CD14-positive monocyte (primary cell): ENCODE data around the gene EIPR1. TPM values are rescaled to one million over a fixed set of nuclear protein-coding genes. Genes with fewer than 3 reads are reported as not detected.

Experiments
- DNase-seq, 3 donors: peaks; one replicate each; pipeline ENCODE4 v3.0.0-alpha.2; 2011 to 2022
- H2AFZ ChIP-seq: 2 replicates; pipeline ENCODE4 v1.6.0; 2012; ENCODE audit warnings: mild to moderate bottlenecking, low read depth, low read length, inconsistent platforms; ENCODE audit not compliant: insufficient read depth, poor library complexity, severe bottlenecking
- H3K27ac ChIP-seq, 2 donors: 1 replicate in 1 of 2; 2 replicates in 1 of 2; pipeline ENCODE4 v1.5.1; 2012 to 2013; ENCODE audit warnings: low read length in 2 of 2, control low read depth in 1 of 2, inconsistent platforms in 1 of 2, low read depth in 1 of 2, mild to moderate bottlenecking in 1 of 2
- H3K27me3 ChIP-seq, 2 donors: one replicate each; pipeline versions ENCODE4 v1.6.0 to v1.6.1; 2011 to 2013; ENCODE audit warnings: low read length in 2 of 2; ENCODE audit not compliant: control insufficient read depth in 2 of 2, insufficient read depth in 2 of 2
- H3K36me3 ChIP-seq, 2 donors: replicated peaks in 1 of 2; 1 replicate in 1 of 2; 2 replicates in 1 of 2; pipeline versions ENCODE4 v1.5.1 to v1.6.1; 2012 to 2013; ENCODE audit warnings: low read length in 2 of 2, control low read depth in 1 of 2, inconsistent platforms in 1 of 2, mild to moderate bottlenecking in 1 of 2; ENCODE audit not compliant: insufficient read depth in 2 of 2, control insufficient read depth in 1 of 2
- H3K4me1 ChIP-seq, 2 donors: 1 replicate in 1 of 2; 2 replicates in 1 of 2; pipeline versions ENCODE4 v1.5.1 to v1.6.1; 2012 to 2013; ENCODE audit warnings: low read length in 2 of 2, control low read depth in 1 of 2, inconsistent platforms in 1 of 2, mild to moderate bottlenecking in 1 of 2, moderate library complexity in 1 of 2; ENCODE audit not compliant: insufficient read depth in 2 of 2, control insufficient read depth in 1 of 2
- H3K4me2 ChIP-seq: replicated peaks from 2 replicates; pipeline ENCODE3; 2012; ENCODE audit warnings: low read length, moderate library complexity, mild to moderate bottlenecking; ENCODE audit not compliant: poor library complexity, severe bottlenecking; ENCODE audit errors: extremely low read depth
- H3K4me3 ChIP-seq, 3 experiments: fragments of 200-600 bp in 1 of 3; sonication (generic) in 1 of 3; replicated peaks in 1 of 3; 1 replicate in 2 of 3; 2 replicates in 1 of 3; pipeline ENCODE4 v1.5.1; 2011 to 2013; ENCODE audit warnings: low read length in 3 of 3, mild to moderate bottlenecking in 3 of 3, control low read depth in 2 of 3, low read depth in 2 of 3, inconsistent platforms in 1 of 3, moderate library complexity in 1 of 3
- H3K79me2 ChIP-seq: 2 replicates; pipeline ENCODE4 v1.6.0; 2012; ENCODE audit warnings: mild to moderate bottlenecking, control low read depth, inconsistent platforms, low read length, moderate library complexity; ENCODE audit not compliant: insufficient read depth
- H3K9ac ChIP-seq: 2 replicates; pipeline ENCODE4 v1.6.0; 2017; ENCODE audit warnings: low read length, mild to moderate bottlenecking; ENCODE audit not compliant: insufficient read depth, poor library complexity, severe bottlenecking
- H3K9me3 ChIP-seq, 2 donors: replicated peaks in 1 of 2; 1 replicate in 1 of 2; 2 replicates in 1 of 2; pipeline versions ENCODE4 v1.5.1 to v1.6.1; 2012 to 2013; ENCODE audit warnings: low read length in 2 of 2, control low read depth in 1 of 2; ENCODE audit not compliant: control insufficient read depth in 1 of 2, insufficient read depth in 1 of 2
- H4K20me1 ChIP-seq: 2 replicates; pipeline ENCODE4 v1.6.0; 2012; ENCODE audit warnings: mild to moderate bottlenecking, low read length, control low read depth, moderate library complexity; ENCODE audit not compliant: insufficient read depth
- H3K27ac Mint-ChIP-seq, 7 donors: one replicate each; pipeline ENCODE4 v1.8.0; 2020; ENCODE audit warnings: mild to moderate bottlenecking in 7 of 7, mixed read lengths in 7 of 7, moderate library complexity in 6 of 7, inconsistent platforms in 2 of 7
- H3K27me3 Mint-ChIP-seq, 3 donors: one replicate each; pipeline ENCODE4 v1.8.0; 2021 to 2022; ENCODE audit warnings: low read depth in 3 of 3, mild to moderate bottlenecking in 3 of 3, mixed read lengths in 3 of 3, moderate library complexity in 3 of 3, inconsistent platforms in 1 of 3
- H3K36me3 Mint-ChIP-seq, 2 donors: one replicate each; pipeline ENCODE4 v1.8.0; 2020; ENCODE audit warnings: mixed read lengths in 2 of 2, inconsistent platforms in 1 of 2, mild to moderate bottlenecking in 1 of 2
- H3K4me1 Mint-ChIP-seq: one replicate; pipeline ENCODE4 v1.8.0; 2020; ENCODE audit warnings: mild to moderate bottlenecking, mixed read lengths
- H3K4me3 Mint-ChIP-seq, 2 donors: one replicate each; pipeline ENCODE4 v1.8.0; 2020; ENCODE audit warnings: mild to moderate bottlenecking in 2 of 2, mixed read lengths in 2 of 2, moderate library complexity in 1 of 2
- H3K9me3 Mint-ChIP-seq, 7 donors: one replicate each; pipeline ENCODE4 v1.8.0; 2020 to 2022; ENCODE audit warnings: mixed read lengths in 7 of 7, mild to moderate bottlenecking in 6 of 7, moderate library complexity in 6 of 7, inconsistent platforms in 2 of 7
- WGBS: methylation state at CpG from one replicate; pipeline ENCODE4 v1.1.5; 2013; ENCODE audit warnings: missing lambda C conversion rate; ENCODE audit not compliant: insufficient coverage; 5-methylcytosine and 5-hydroxymethylcytosine counted together
- intact Hi-C, 2 donors: fragments of 100-400 bp; cut with micrococcal nuclease; formaldehyde crosslinking; loops; one replicate each; pipeline versions ENCODE4 v1.15.0 to v1.15.1; 2023
- polyA plus RNA-seq, 3 donors: library from polyadenylated mRNA; depleted of rRNA in 1 of 3; unstranded in 2 of 3; stranded (reverse) in 1 of 3; fragments of 300-500 nt in 2 of 3; fragments of >200 nt in 1 of 3; fragmentation: Illumina TruSeq in 2 of 3; gene quantifications; 1 replicate in 2 of 3; 2 replicates in 1 of 3; pipeline ENCODE4 v1.2.3, GENCODE V29; 2012 to 2021
- TF ChIP-seq, protein P1 (sequence below): fragments of 200-600 bp; IDR thresholded peaks from one replicate; pipeline ENCODE4 v1.8.0; 2022; ENCODE audit warnings: antibody characterized with exemption, mild to moderate bottlenecking

The EIPR1 gene
- polyA plus RNA-seq, 3 donors, result 19.0 to 22.4 (median 20.8) TPM

- Mint-ChIP-seq H3K4me1 (no peaks in the 10 kb centered on the region), H3K4me3 (no peak overlapping the region), H3K36me3 (peaks cover 6 to 10% of the 10 kb centered on the region in 2 donors), H3K27me3 (no peaks in the 10 kb centered on the region), H3K9me3 (peaks cover 36 to 60% (median 43%) of the 10 kb centered on the region in 7 donors), H3K27ac (peak overlapping the region in 1 of 7 donors; percentile 27)
- H3K9me3 ChIP-seq, result peaks cover 63 to 65% of the 10 kb centered on the region in 2 donors
- H3K4me1 ChIP-seq, result no peaks in the 10 kb centered on the region
- H3K36me3 ChIP-seq, result no peaks in the 10 kb centered on the region
- H3K9ac ChIP-seq, result no peak overlapping the region
- H2AFZ ChIP-seq, result no peak overlapping the region
- H3K4me2 ChIP-seq, result no peak overlapping the region
- no peak overlapping the region for H3K4me3 ChIP-seq
- H3K79me2 ChIP-seq, result no peaks in the 10 kb centered on the region
- no peak overlapping the region for H3K27ac ChIP-seq
- DNase-seq, result no peak
- TF ChIP-seq, protein P1, sequence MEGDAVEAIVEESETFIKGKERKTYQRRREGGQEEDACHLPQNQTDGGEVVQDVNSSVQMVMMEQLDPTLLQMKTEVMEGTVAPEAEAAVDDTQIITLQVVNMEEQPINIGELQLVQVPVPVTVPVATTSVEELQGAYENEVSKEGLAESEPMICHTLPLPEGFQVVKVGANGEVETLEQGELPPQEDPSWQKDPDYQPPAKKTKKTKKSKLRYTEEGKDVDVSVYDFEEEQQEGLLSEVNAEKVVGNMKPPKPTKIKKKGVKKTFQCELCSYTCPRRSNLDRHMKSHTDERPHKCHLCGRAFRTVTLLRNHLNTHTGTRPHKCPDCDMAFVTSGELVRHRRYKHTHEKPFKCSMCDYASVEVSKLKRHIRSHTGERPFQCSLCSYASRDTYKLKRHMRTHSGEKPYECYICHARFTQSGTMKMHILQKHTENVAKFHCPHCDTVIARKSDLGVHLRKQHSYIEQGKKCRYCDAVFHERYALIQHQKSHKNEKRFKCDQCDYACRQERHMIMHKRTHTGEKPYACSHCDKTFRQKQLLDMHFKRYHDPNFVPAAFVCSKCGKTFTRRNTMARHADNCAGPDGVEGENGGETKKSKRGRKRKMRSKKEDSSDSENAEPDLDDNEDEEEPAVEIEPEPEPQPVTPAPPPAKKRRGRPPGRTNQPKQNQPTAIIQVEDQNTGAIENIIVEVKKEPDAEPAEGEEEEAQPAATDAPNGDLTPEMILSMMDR, result no peak
- WGBS, result 87% methylated on average over 12 of the region's 18 CpGs
- intact Hi-C loops, result no loop called here
- H4K20me1 ChIP-seq, result no peaks in the 10 kb centered on the region
- H3K27me3 ChIP-seq, result no peaks in the 10 kb centered on the region
Measured at GRCh38 chr2:3223080-3223923, 154.3 kb downstream of the EIPR1 start.

DNA sequence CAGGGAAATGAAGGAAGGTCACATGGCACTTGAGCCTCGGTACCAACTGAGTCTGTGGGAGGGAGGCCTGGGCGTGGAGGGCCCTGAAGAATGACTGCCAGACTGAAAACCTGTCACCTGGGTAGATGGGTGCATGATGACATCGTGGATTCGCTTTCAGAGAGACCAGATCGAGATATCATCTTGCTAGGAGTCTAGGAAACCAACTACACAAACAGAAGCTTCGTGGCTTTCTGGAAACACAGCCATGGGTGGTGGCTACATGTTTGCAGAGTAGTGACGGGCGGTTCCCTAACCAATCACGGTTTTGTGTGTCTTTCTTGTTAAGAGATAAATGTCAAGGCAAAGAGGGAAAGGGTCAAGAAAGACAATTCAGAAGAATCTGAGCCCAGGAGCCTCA, 155.0 kb downstream of the EIPR1 start:
- no peak for DNase-seq
- Mint-ChIP-seq H3K4me3 (no peak overlapping the region), H3K27me3 (no peaks in the 10 kb centered on the region), H3K9me3 (peaks cover 35 to 53% (median 40%) of the 10 kb centered on the region in 7 donors), H3K4me1 (no peaks in the 10 kb centered on the region), H3K36me3 (peaks cover 6 to 10% of the 10 kb centered on the region in 2 donors), H3K27ac (no peak overlapping the region)
- 96% methylated on average over 3 of the region's 9 CpGs for WGBS
- H3K9me3 ChIP-seq, result peaks cover 58 to 62% of the 10 kb centered on the region in 2 donors
- no peaks in the 10 kb centered on the region for H3K27me3 ChIP-seq
- no peaks in the 10 kb centered on the region for H3K79me2 ChIP-seq
- no peak overlapping the region for H3K4me3 ChIP-seq
- intact Hi-C loops, result no loop called here
- no peaks in the 10 kb centered on the region for H4K20me1 ChIP-seq
- no peaks in the 10 kb centered on the region for H3K36me3 ChIP-seq
- no peak overlapping the region for H3K27ac ChIP-seq
- no peak overlapping the region for H3K9ac ChIP-seq
- H3K4me2 ChIP-seq, result no peak overlapping the region
- no peaks in the 10 kb centered on the region for H3K4me1 ChIP-seq
- TF ChIP-seq, protein P1, result no peak
- no peak overlapping the region for H2AFZ ChIP-seq
